ENCODE results near the gene TRIM66. TPM values are rescaled to one million over a fixed set of nuclear protein-coding genes. Genes with fewer than 3 reads are reported as not detected.

Gene TRIM66
- total RNA-seq, 1 experiment from 2014 or later = 14.0 TPM

DNA sequence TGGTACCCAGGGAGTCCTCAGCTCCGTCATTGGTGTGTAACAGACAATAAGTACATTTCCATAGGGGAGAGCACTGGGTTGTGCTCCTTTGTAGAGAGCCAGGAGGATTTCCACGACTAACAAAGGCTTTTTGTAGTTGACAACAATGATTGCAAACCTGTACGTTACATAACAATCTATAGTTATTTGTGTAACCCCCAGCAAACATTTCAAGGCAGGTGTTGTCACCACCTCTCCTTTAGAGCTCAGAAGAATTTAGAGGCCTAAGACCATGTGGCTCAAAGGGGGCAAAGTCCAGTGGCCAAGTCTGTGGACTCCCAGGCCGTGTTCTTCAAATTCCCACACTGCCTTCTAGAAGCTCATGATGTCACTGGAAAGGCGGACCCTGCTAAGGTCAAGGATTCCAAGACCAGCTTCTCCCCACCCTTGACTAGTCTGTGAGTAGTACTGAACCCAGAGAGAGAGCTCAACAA, 15.9 kb upstream of the TRIM66 start:
- CTCF ChIA-PET = interaction anchor here (0.6 to 1.8 kb wide), 3 partner anchors 22 to 112 kb away, joined by 3 to 6 read pairs (median 5); a partner anchor contains a TSS
- no TSS peak for BruUV-seq (replicated peaks)

DNA sequence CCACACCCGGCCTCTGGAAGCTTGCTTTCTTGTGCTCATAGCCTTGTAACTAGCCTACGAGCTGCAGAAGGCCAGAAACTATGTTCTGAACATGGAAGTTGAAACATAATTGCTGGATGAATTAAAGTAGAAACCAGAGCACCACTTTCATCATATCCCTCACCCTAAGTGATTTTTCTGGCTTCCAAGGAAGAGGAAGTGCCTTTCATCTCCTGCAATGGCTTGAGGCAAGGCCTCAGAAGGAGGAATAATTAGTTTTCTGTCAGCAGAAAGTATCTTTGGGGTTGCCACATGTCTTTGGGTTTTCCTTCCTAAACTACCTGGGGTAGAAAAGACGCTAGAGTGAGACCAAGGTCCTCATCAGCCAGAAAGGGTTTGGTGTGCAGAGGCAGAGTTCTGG, 14.6 kb upstream of the TRIM66 start:
- no TSS peak for BruUV-seq (replicated peaks)
- TF ChIP-seq, protein P1, sequence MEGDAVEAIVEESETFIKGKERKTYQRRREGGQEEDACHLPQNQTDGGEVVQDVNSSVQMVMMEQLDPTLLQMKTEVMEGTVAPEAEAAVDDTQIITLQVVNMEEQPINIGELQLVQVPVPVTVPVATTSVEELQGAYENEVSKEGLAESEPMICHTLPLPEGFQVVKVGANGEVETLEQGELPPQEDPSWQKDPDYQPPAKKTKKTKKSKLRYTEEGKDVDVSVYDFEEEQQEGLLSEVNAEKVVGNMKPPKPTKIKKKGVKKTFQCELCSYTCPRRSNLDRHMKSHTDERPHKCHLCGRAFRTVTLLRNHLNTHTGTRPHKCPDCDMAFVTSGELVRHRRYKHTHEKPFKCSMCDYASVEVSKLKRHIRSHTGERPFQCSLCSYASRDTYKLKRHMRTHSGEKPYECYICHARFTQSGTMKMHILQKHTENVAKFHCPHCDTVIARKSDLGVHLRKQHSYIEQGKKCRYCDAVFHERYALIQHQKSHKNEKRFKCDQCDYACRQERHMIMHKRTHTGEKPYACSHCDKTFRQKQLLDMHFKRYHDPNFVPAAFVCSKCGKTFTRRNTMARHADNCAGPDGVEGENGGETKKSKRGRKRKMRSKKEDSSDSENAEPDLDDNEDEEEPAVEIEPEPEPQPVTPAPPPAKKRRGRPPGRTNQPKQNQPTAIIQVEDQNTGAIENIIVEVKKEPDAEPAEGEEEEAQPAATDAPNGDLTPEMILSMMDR (IDR thresholded peaks at IDR 0.05; ENCODE audit: unreplicated experiment) = no peak
- Mint-ChIP-seq H3K4me3 (ENCODE audit: low read depth, unreplicated experiment) (no peak overlapping the region), H3K9me3 (ENCODE audit: low read depth, unreplicated experiment) (no peaks in the 10 kb centered on the region), H3K4me1 (ENCODE audit: low read depth, unreplicated experiment) (peaks cover 20% of the 10 kb centered on the region), H3K27me3 (ENCODE audit: unreplicated experiment) (no peaks in the 10 kb centered on the region), H3K36me3 (ENCODE audit: insufficient read depth, unreplicated experiment) (peaks cover 35% of the 10 kb centered on the region), H3K27ac (ENCODE audit: unreplicated experiment) (no peak overlapping the region)
- intact Hi-C loops (cut with micrococcal nuclease; ENCODE audit: unreplicated experiment) = no loop called here
- CTCF ChIA-PET = no interaction called here
- no peak for DNase-seq

More for the DNA sequence above, 15.9 kb upstream of the TRIM66 start:
- Mint-ChIP-seq H3K4me1 (ENCODE audit: low read depth, unreplicated experiment) (peaks cover 20% of the 10 kb centered on the region), H3K9me3 (ENCODE audit: low read depth, unreplicated experiment) (no peaks in the 10 kb centered on the region), H3K4me3 (ENCODE audit: low read depth, unreplicated experiment) (no peak overlapping the region), H3K27me3 (ENCODE audit: unreplicated experiment) (no peaks in the 10 kb centered on the region), H3K36me3 (ENCODE audit: insufficient read depth, unreplicated experiment) (peaks cover 30% of the 10 kb centered on the region), H3K27ac (ENCODE audit: unreplicated experiment) (peak overlapping the region; percentile 82)
- TF ChIP-seq, protein P1 (IDR thresholded peaks at IDR 0.05; ENCODE audit: unreplicated experiment) = no peak
- intact Hi-C loops (cut with micrococcal nuclease; ENCODE audit: unreplicated experiment) = no loop called here
- DNase-seq = no peak

DNA sequence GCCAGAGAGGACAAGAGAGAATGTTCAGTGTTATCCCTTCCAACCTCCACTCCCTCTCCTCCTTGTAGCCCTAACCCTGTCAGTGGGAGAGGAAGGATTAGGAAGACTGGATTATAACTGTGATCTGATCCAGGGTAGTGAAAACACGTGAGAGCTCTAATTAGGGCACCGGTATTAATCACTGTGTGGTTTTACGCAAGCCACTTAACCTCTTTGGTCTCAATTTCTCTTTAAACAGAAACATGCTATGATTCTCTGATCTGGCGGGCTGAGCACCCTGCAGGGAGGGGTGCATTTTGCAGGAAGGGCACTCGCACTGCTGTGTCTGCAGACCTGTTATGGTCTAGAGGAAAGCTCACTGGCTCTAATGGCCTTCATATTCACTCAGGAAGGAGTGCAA, 11.7 kb upstream of the TRIM66 start:
- Mint-ChIP-seq H3K9me3 (ENCODE audit: low read depth, unreplicated experiment) (no peaks in the 10 kb centered on the region), H3K36me3 (ENCODE audit: insufficient read depth, unreplicated experiment) (peaks cover 52% of the 10 kb centered on the region), H3K4me1 (ENCODE audit: low read depth, unreplicated experiment) (peaks cover 20% of the 10 kb centered on the region), H3K4me3 (ENCODE audit: low read depth, unreplicated experiment) (no peak overlapping the region), H3K27me3 (ENCODE audit: unreplicated experiment) (no peaks in the 10 kb centered on the region), H3K27ac (ENCODE audit: unreplicated experiment) (no peak overlapping the region)
- CTCF ChIA-PET = no interaction called here
- TF ChIP-seq, protein P1 (IDR thresholded peaks at IDR 0.05; ENCODE audit: unreplicated experiment) = no peak
- intact Hi-C loops (cut with micrococcal nuclease; ENCODE audit: unreplicated experiment) = no loop called here
- no peak for DNase-seq
- no TSS peak for BruUV-seq (replicated peaks)

DNA sequence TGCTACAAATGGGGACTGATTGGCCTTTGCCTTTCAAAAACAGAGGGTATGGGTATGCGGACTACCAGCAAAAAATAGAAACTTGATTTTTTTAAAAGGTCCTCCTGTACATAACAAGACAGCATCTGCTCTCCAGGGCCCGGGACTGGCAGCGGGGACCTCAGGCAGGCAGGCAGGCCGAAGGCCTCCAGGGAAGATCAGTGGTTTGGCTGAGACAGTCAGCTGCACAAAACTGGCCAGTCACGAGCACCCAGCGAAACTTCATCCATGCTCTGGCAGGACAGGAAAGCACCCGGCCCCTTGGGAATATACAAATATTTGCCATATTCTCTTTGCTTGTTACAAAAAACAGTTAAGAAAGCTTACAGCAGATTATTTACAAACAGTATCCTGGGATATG, 11.1 kb upstream of the TRIM66 start:
- Mint-ChIP-seq H3K4me3 (ENCODE audit: low read depth, unreplicated experiment) (no peak overlapping the region), H3K27me3 (ENCODE audit: unreplicated experiment) (no peaks in the 10 kb centered on the region), H3K4me1 (ENCODE audit: low read depth, unreplicated experiment) (peaks cover 15% of the 10 kb centered on the region), H3K27ac (ENCODE audit: unreplicated experiment) (no peak overlapping the region), H3K9me3 (ENCODE audit: low read depth, unreplicated experiment) (no peaks in the 10 kb centered on the region), H3K36me3 (ENCODE audit: insufficient read depth, unreplicated experiment) (peaks cover 52% of the 10 kb centered on the region)
- CTCF ChIA-PET = no interaction called here
- no TSS peak for BruUV-seq (replicated peaks)
- intact Hi-C loops (cut with micrococcal nuclease; ENCODE audit: unreplicated experiment) = no loop called here
- TF ChIP-seq, protein P1 (IDR thresholded peaks at IDR 0.05; ENCODE audit: unreplicated experiment) = no peak
- DNase-seq = no peak

Data from Calu3 (cell line).